H9 (cell line): ENCODE results near the gene SRSF2. TPM values are rescaled to one million over a fixed set of nuclear protein-coding genes. Genes with fewer than 3 reads are reported as not detected.

ENCODE experiments used
- DNase-seq: peaks from one replicate; pipeline ENCODE4 v3.0.0-alpha.2; 2017
- H2AFZ ChIP-seq: one replicate; pipeline ENCODE4 v1.6.1; 2013; ENCODE audit warnings: mild to moderate bottlenecking, low read length, control low read depth, moderate library complexity
- H2AK5ac ChIP-seq: 2 replicates; pipeline ENCODE4 v1.6.1; 2013; ENCODE audit warnings: low read length, control low read depth, mixed read lengths; ENCODE audit not compliant: insufficient read length
- H2BK120ac ChIP-seq: one replicate; pipeline ENCODE4 v1.6.1; 2013; ENCODE audit warnings: low read depth, mild to moderate bottlenecking, low read length, control low read depth, inconsistent platforms; ENCODE audit not compliant: poor library complexity, severe bottlenecking
- H2BK12ac ChIP-seq: 2 replicates; pipeline ENCODE4 v1.6.1; 2013; ENCODE audit warnings: low read length, control low read depth, mixed read lengths, low read depth; ENCODE audit not compliant: insufficient read length
- H2BK15ac ChIP-seq: 2 replicates; pipeline ENCODE4 v1.6.1; 2013; ENCODE audit warnings: low read depth, low read length, control low read depth
- H2BK20ac ChIP-seq: one replicate; pipeline ENCODE4 v1.6.1; 2013; ENCODE audit warnings: low read depth, mild to moderate bottlenecking, low read length, control low read depth, inconsistent platforms; ENCODE audit not compliant: poor library complexity, severe bottlenecking
- H2BK5ac ChIP-seq: 2 replicates; pipeline ENCODE4 v1.6.1; 2013; ENCODE audit warnings: low read length, control low read depth, mixed read lengths; ENCODE audit not compliant: insufficient read length
- H3K14ac ChIP-seq: 2 replicates; pipeline ENCODE4 v1.6.1; 2013; ENCODE audit warnings: low read length, control low read depth; ENCODE audit not compliant: insufficient read depth
- H3K18ac ChIP-seq: 2 replicates; pipeline ENCODE4 v1.6.1; 2013; ENCODE audit warnings: low read depth, mild to moderate bottlenecking, mixed read lengths, low read length, control low read depth; ENCODE audit not compliant: insufficient read length
- H3K23ac ChIP-seq: 2 replicates; pipeline ENCODE4 v1.6.1; 2013; ENCODE audit warnings: low read length, control low read depth, mixed read lengths, low read depth; ENCODE audit not compliant: insufficient read length
- H3K23me2 ChIP-seq: 2 replicates; pipeline ENCODE4 v1.6.1; 2013; ENCODE audit warnings: low read depth, mild to moderate bottlenecking, mixed read lengths, low read length, control low read depth; ENCODE audit not compliant: insufficient read length, poor library complexity, severe bottlenecking
- H3K27ac ChIP-seq: 2 replicates; pipeline ENCODE4 v1.5.1; 2013; ENCODE audit warnings: low read length, control low read depth, mixed read lengths, low read depth; ENCODE audit not compliant: insufficient read length
- H3K27me3 ChIP-seq: 2 replicates; pipeline ENCODE4 v1.6.1; 2013; ENCODE audit warnings: low read length, control low read depth, inconsistent platforms; ENCODE audit not compliant: insufficient read depth
- H3K4ac ChIP-seq: 2 replicates; pipeline ENCODE4 v1.6.1; 2013; ENCODE audit warnings: low read depth, mild to moderate bottlenecking, control low read depth, inconsistent platforms, low read length, moderate library complexity
- H3K4me1 ChIP-seq: 2 replicates; pipeline ENCODE4 v1.6.1; 2013; ENCODE audit warnings: low read length, control low read depth, inconsistent platforms; ENCODE audit not compliant: insufficient read depth
- H3K4me2 ChIP-seq: 2 replicates; pipeline ENCODE4 v1.6.1; 2013; ENCODE audit warnings: low read length, control low read depth, mixed read lengths; ENCODE audit not compliant: insufficient read length, insufficient read depth
- H3K56ac ChIP-seq: 2 replicates; pipeline ENCODE4 v1.6.1; 2013; ENCODE audit warnings: low read depth, mild to moderate bottlenecking, mixed read lengths, low read length, control low read depth; ENCODE audit not compliant: insufficient read length
- H3K79me1 ChIP-seq: 2 replicates; pipeline ENCODE4 v1.6.1; 2013; ENCODE audit warnings: low read depth, mild to moderate bottlenecking, moderate library complexity, low read length, control low read depth, inconsistent platforms; ENCODE audit not compliant: insufficient read depth, poor library complexity, severe bottlenecking
- H3K79me2 ChIP-seq: 2 replicates; pipeline ENCODE4 v1.6.1; 2013; ENCODE audit warnings: low read length, control low read depth, inconsistent platforms; ENCODE audit not compliant: insufficient read depth
- H3K9ac ChIP-seq: 2 replicates; pipeline ENCODE4 v1.6.1; 2013; ENCODE audit warnings: low read length, control low read depth, mixed read lengths; ENCODE audit not compliant: insufficient read length; ENCODE audit errors: extremely low read depth
- H3K9me3 ChIP-seq: one replicate; pipeline ENCODE4 v1.6.1; 2013; ENCODE audit warnings: low read depth, low read length, inconsistent platforms; ENCODE audit not compliant: control insufficient read depth
- H3T11ph ChIP-seq: one replicate; pipeline ENCODE4 v1.6.1; 2013; ENCODE audit warnings: mild to moderate bottlenecking, low read length, control low read depth, inconsistent platforms
- H4K20me1 ChIP-seq: one replicate; pipeline ENCODE4 v1.6.1; 2013; ENCODE audit not compliant: control insufficient read depth, insufficient read length, insufficient read depth
- H4K5ac ChIP-seq: 2 replicates; pipeline ENCODE4 v1.6.1; 2013; ENCODE audit warnings: low read depth, mild to moderate bottlenecking, mixed read lengths, low read length, control low read depth; ENCODE audit not compliant: insufficient read length
- H4K8ac ChIP-seq: replicated peaks from 2 replicates; pipeline ENCODE4 v1.6.1; 2013; ENCODE audit warnings: low read length, control low read depth, mixed read lengths, low read depth; ENCODE audit not compliant: insufficient read length
- H4K91ac ChIP-seq: 2 replicates; pipeline ENCODE4 v1.6.1; 2013; ENCODE audit warnings: low read depth, mild to moderate bottlenecking, moderate library complexity, mixed read lengths, low read length, control low read depth; ENCODE audit not compliant: insufficient read length
- H3K27ac Mint-ChIP-seq, 3 experiments: 2 replicates in 2 of 3; 3 replicates in 1 of 3; pipeline ENCODE4 v1.8.0; 2020 to 2021; ENCODE audit warnings: mixed read lengths in 3 of 3, mild to moderate bottlenecking in 1 of 3, moderate library complexity in 1 of 3
- H3K27me3 Mint-ChIP-seq: 2 replicates; pipeline ENCODE4 v1.8.0; 2021; ENCODE audit warnings: low read depth, mild to moderate bottlenecking, moderate library complexity, mixed read lengths
- H3K36me3 Mint-ChIP-seq, 3 experiments: 2 replicates in 2 of 3; 3 replicates in 1 of 3; pipeline ENCODE4 v1.8.0; 2020 to 2021; ENCODE audit warnings: low read depth in 3 of 3, mixed read lengths in 3 of 3; ENCODE audit not compliant: insufficient read depth in 1 of 3
- H3K4me1 Mint-ChIP-seq, 2 experiments: 2 replicates each; pipeline ENCODE4 v1.8.0; 2020; ENCODE audit warnings: mixed read lengths in 2 of 2
- H3K4me3 Mint-ChIP-seq, 2 experiments: 2 replicates in 1 of 2; 3 replicates in 1 of 2; pipeline ENCODE4 v1.8.0; 2020 to 2021; ENCODE audit warnings: mild to moderate bottlenecking in 2 of 2, mixed read lengths in 2 of 2, moderate library complexity in 1 of 2
- H3K9me3 Mint-ChIP-seq, 2 experiments: 2 replicates in 1 of 2; 3 replicates in 1 of 2; pipeline ENCODE4 v1.8.0; 2020; ENCODE audit warnings: mild to moderate bottlenecking in 2 of 2, mixed read lengths in 2 of 2, moderate library complexity in 1 of 2
- CTCF ChIP-seq: fragments of 200-600 bp; sonication (generic); conservative IDR thresholded peaks from 3 replicates; pipeline ENCODE4 v1.8.0; 2021; ENCODE audit warnings: antibody characterized with exemption, mild to moderate bottlenecking
- WGBS: extraction: QIAGEN DNeasy Blood & Tissue Kit; methylation state at CpG from one replicate; pipeline ENCODE4 v1.1.7; 2013; ENCODE audit warnings: missing lambda C conversion rate, low lambda C conversion rate, mixed read lengths; ENCODE audit not compliant: insufficient read length; ENCODE audit errors: extremely low coverage; 5-methylcytosine and 5-hydroxymethylcytosine counted together
- total RNA-seq: library from RNA; stranded (reverse); gene quantifications from 2 replicates; pipeline ENCODE4 v1.2.1, GENCODE V29; 2021

SRSF2 gene
- total RNA-seq, 1 experiment from 2014 or later = 578 TPM

- no peak overlapping the region for H2BK120ac ChIP-seq
- Mint-ChIP-seq H3K4me3 (no peak overlapping the region; a peak in 1 of 5 replicates), H3K27me3 (peaks cover 18% of the 10 kb centered on the region)
Measured at GRCh38 chr17:76706817-76707216, 30.3 kb downstream of the SRSF2 start.

More at GRCh38 chr17:76706817-76707216, 30.3 kb downstream of the SRSF2 start:
- Histone ChIP-seq H3K9ac (no peak overlapping the region), H3K27me3 (no peaks in the 10 kb centered on the region; the same call in 1 of the 2 replicates), H2BK15ac (no peak overlapping the region), H3K14ac (no peak overlapping the region), H3K23me2 (peaks cover 4% of the 10 kb centered on the region), H2BK20ac (no peak overlapping the region), H2BK5ac (no peak overlapping the region), H4K5ac (no peak overlapping the region), H4K91ac (no peak overlapping the region), H3T11ph (no peak overlapping the region), H4K20me1 (no peaks in the 10 kb centered on the region), H3K4ac (no peak overlapping the region), H2AK5ac (no peak overlapping the region), H3K18ac (no peak overlapping the region), H3K56ac (no peak overlapping the region), H3K4me2 (no peak overlapping the region), H2BK12ac (no peak overlapping the region), H3K23ac (no peak overlapping the region), H3K4me1 (peaks cover 3% of the 10 kb centered on the region; the same call in 1 of the 2 replicates), H3K79me2 (no peaks in the 10 kb centered on the region), H2AFZ (no peak overlapping the region), H3K27ac (no peak overlapping the region), H4K8ac (no peak overlapping the region), H3K9me3 (no peaks in the 10 kb centered on the region), H3K79me1 (no peaks in the 10 kb centered on the region)
- no peaks in the 10 kb centered on the region for H3K9me3 Mint-ChIP-seq
- no peak overlapping the region for H3K27ac Mint-ChIP-seq
- H3K4me1 Mint-ChIP-seq = peaks cover 38 to 42% of the 10 kb centered on the region in 2 experiments
- no CpG with 5 or more reads among the region's 3 CpGs for WGBS
- DNase-seq = no peak
- no peaks in the 10 kb centered on the region; a peak in 1 of 7 replicates for H3K36me3 Mint-ChIP-seq
- TF ChIP-seq CTCF = no peak
